Measurements from ENCODE around the gene ADAM8.

Gene ADAM8

DNA sequence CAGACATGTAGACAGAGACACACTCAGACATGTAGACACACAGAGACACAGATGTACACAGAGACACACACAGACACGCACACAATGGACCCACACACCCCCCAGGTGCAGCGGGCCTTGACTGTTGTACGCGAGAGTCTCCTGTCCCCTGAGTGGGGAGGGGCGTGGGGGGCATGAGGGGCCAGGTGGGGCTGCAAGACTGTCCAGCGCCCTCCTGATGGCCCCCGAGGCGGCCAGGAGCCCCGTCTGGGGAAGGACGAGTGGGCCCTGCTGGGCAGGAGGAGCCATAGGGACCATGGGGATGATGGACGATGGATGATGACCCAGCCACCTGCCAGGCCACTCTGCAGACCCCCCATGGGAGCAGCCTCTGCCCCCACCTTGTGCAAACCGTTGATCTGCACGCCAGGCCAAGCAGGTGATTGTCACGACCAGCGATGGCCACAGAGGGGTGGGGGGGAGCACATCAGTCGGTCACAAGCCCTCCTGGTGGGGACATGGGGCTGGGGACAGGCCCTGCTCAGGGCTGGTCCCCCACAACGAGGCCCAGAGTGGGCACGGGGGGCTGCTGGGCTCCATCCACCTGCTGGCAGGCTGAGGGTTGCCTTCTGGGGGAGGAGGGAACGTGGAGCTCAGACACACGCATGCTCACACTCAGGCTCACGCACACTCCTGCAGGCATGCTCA is 27.4 kb downstream of the ADAM8 start:
- Mint-ChIP-seq H3K27me3 (peaks cover 21 to 24% of the 10 kb centered on the region in 2 donors), H3K36me3 (no peaks in the 10 kb centered on the region), H3K27ac (no peak overlapping the region), H3K4me3 (no peak overlapping the region), H3K4me1 (peaks cover 4 to 7% of the 10 kb centered on the region in 2 donors), H3K9me3 (no peaks in the 10 kb centered on the region)
- no peak for DNase-seq
- ATAC-seq (replicated peaks) = peak in 1 of 2 donors; percentile 25

DNA sequence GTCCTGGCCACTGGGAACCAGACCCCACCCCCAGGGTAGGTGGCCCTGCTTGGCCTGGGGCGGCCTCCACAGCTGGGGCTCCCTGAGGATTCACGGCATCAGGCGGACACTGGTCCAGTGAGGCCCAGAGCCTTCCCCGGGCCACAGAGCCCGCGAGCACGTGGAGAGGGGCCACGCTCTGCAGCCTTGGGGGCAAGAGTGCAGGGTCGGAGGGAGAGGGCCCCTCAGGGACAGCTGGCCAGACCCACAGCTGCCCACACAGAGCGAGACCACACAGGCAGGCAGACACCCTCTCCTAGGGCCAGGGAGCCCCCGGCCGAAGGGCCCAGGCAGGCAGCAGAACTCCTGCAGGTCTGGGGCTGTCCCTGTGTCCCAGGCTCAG is 28.3 kb downstream of the ADAM8 start:
- H3K4me3 Mint-ChIP-seq = no peak overlapping the region
- DNase-seq (no peak), ATAC-seq (replicated peaks) (no peak)
- peaks cover 21 to 24% of the 10 kb centered on the region in 2 donors for H3K27me3 Mint-ChIP-seq
- H3K4me1 Mint-ChIP-seq = peaks cover 4 to 7% of the 10 kb centered on the region in 2 donors
- no peaks in the 10 kb centered on the region for H3K9me3 Mint-ChIP-seq
- no peaks in the 10 kb centered on the region for H3K36me3 Mint-ChIP-seq
- H3K27ac Mint-ChIP-seq = no peak overlapping the region

DNA sequence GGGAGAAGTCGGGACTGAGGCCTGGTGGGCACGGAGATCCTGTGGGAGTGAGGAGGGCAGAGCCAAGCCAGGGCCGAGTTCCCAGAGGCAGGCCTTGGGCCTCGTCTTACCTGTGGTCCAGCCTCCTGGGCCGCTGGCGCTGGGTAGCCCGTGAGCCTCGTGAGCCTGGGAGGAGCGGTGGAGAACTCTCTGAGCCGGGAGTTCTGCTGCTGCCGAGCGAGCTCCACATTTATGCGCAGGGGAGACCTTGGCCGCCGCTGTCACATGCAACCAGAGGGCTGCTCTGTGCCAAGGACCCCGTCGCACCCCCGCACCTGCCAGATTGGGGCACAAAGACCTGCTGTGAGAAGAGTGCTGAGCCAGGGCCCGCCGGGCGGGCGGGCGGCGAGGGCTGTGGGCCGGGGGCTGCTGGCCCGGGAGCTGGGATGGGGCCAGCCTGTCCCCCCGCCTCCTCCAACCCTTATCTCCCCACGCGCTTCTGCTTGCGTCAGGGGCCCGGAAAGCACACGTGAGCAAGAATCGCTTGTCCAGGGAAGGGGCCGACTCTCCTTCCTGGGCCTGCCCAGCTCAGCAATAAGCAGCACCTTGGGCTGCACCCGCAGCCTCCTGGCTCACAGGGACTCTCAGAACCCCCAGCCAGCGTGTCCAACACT is 28.9 kb downstream of the ADAM8 start:
- Mint-ChIP-seq H3K4me3 (no peak overlapping the region), H3K36me3 (no peaks in the 10 kb centered on the region), H3K27ac (no peak overlapping the region)

DNA sequence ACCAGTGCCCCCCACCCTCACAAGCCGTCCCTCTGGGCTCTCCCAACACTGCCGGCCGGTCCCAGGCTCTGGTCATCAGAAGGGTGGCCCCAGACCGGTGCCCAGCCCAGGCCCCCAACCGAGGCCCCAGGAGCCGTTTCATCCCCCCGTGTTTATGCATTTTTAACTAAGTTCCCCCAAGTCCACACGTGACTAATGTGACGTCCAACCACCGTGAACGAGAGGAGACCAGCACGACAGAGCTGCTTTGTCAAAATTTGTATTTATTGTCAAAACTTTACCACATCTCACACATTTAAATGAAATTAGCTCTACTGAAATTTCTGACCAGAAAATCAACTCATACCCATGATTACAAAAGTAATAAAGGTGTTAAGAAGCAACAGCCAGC is 30.4 kb downstream of the ADAM8 start:
- Mint-ChIP-seq H3K27me3 (peaks cover 22 to 25% of the 10 kb centered on the region in 2 donors), H3K4me1 (peaks cover 19 to 27% of the 10 kb centered on the region in 2 donors), H3K27ac (no peak overlapping the region), H3K36me3 (no peaks in the 10 kb centered on the region), H3K9me3 (no peaks in the 10 kb centered on the region), H3K4me3 (no peak overlapping the region)
- DNase-seq = no peak
- ATAC-seq (replicated peaks) = no peak

More for the DNA sequence above, 28.9 kb downstream of the ADAM8 start:
- Mint-ChIP-seq H3K27me3 (peaks cover 24 to 25% of the 10 kb centered on the region in 2 donors), H3K4me1 (peaks cover 8 to 12% of the 10 kb centered on the region in 2 donors), H3K9me3 (no peaks in the 10 kb centered on the region)
- no peak for DNase-seq
- no peak for ATAC-seq (replicated peaks)

DNA sequence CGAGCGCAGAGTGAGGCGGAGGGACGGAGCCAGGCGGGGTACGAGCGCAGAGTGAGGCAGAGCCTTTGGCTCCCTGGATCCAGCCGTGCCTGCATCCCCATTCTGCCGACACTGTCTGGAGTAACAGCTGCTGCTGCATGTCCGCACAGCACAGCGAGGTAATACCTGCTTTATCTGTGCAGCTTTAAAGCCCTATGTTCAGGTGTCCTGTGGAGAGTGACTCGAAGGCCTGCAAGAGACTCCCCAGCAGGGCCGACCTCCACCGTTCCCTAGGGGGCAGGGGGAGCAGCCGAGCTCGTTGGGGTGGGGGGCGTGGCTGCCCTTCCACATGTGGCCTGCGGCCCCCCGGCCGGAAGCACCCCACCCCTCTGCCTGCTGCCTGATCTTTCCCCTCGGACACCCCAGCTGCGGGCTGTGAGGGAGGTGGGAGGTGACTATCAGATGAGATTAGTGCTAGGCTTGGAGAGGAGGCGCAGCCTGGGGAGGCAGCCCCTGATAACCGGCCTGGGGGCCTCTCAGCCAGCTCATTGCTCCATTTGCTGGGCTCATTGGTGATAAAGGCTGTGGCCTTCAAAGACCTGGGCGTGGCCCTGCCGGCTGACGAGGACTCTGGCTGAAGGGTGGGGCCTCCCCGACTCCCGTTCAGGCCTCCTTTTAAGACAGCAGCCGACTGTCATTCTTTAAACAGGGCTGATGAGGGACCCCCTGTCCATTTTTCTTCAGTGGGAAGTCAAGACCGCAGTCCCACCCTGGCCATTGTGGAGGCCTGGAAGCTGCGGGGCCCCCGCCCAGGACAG is 31.0 kb downstream of the ADAM8 start:
- Mint-ChIP-seq H3K27me3 (peaks cover 19 to 25% of the 10 kb centered on the region in 2 donors), H3K36me3 (no peaks in the 10 kb centered on the region), H3K4me3 (no peak overlapping the region), H3K27ac (no peak overlapping the region), H3K4me1 (peaks cover 24 to 33% of the 10 kb centered on the region in 2 donors), H3K9me3 (no peaks in the 10 kb centered on the region)
- ATAC-seq (replicated peaks) (no peak), DNase-seq (no peak)

DNA sequence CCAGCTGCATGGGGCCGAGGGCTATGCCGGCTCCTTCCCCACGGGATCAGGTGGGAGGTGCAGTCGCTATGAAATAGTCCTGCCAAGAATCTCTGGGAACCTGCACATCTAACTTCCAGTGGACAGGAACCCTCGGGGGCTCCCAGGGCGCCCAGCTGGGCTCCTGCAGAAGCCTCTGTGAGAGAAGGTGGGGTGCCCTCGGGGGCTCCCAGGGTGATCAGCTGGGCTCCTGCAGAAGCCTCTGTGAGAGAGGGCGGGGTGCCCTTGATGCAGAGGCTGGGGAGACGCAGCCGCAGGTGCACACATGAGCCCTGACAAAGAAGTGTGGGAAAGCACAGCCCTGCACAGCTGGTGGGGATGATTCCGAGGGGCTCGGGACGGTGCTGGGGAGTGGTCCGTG is 33.1 kb downstream of the ADAM8 start:
- Mint-ChIP-seq H3K9me3 (no peaks in the 10 kb centered on the region), H3K36me3 (no peaks in the 10 kb centered on the region), H3K4me1 (peaks cover 26 to 50% of the 10 kb centered on the region in 2 donors), H3K4me3 (no peak overlapping the region), H3K27ac (peak overlapping the region; percentile 27), H3K27me3 (peaks cover 17 to 18% of the 10 kb centered on the region in 2 donors)
- no peak for DNase-seq
- ATAC-seq (replicated peaks) = no peak

DNA sequence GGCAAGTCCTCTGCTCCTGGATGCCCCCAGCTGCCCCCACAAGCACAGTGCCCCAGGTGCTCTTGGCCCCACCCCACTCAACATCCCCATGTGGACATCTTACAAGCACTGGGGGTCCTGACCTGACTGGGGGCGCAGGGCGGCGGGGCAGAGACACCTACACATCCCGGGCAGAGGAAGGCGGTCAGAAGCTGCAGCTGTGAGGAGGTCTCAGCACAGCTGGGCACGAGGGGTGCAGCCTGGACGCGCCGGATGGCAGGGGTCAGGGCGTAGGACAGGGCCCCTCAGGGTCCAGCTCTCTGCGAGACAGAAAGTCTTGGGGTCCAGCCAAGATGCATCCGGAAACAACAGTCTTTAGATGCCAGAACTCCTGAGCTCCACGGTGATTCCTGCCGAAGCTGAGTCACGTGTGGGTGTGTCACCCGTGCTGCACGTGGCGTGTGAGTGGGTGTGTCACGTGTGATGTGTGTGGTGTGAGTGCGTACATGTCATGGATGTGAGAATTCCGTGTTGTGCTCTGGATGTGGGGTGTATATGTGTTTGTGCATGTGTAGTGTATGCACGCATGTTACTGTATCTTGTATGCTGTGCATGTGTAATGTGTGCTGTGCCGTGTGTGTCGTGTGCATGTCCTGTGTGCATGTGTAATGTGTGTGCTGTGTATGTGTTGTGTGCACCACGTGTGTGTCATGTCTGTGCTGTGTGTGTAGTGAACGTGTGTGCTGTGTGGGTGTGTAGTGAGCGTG is 33.9 kb downstream of the ADAM8 start:
- no peak for ATAC-seq (replicated peaks)
- Mint-ChIP-seq H3K27ac (peak overlapping the region; percentile 70), H3K4me3 (peak overlapping the region; percentile 15 to 51), H3K36me3 (no peaks in the 10 kb centered on the region), H3K27me3 (peaks cover 22 to 25% of the 10 kb centered on the region in 2 donors), H3K9me3 (no peaks in the 10 kb centered on the region), H3K4me1 (peaks cover 26 to 50% of the 10 kb centered on the region in 2 donors)
- DNase-seq = no peak

DNA sequence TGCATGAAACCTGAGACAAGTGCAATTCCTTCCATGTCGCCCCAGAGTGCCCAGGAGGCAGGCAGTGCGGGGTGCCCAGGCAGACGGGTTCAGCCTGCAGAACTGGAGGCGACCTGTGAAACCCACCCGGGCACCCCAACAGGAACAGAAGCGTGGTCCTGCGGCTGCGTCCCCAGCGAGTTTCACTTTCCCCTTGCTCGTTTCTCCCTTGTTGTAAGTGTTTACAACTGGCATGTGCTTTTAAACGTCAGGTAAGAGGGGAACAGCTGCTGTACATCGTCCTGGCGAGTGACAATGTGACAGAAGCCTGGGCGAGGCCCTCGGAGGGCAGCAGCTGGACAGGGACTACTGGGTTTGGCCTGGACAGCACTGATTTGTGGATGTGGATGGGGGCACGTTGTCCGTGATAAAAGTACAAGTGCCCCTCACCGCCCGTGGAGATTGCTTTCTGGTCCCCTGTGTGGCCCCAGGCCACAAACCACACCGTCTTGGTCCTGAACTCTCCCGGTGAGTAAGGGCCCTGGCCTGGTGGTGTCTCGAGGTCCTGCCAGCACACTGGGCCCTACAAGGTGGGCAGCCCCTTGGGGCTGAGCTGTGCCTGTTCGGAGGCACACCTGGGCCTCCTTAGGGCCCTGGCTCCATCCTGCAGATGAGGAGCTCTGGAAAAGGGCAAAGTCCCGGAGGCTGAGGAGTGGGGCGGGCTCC is 35.0 kb downstream of the ADAM8 start:
- Mint-ChIP-seq H3K27ac (no peak overlapping the region), H3K4me3 (peak overlapping the region; percentile 65 to 86), H3K27me3 (peaks cover 21 to 26% of the 10 kb centered on the region in 2 donors), H3K9me3 (no peaks in the 10 kb centered on the region), H3K36me3 (no peaks in the 10 kb centered on the region), H3K4me1 (peaks cover 26 to 50% of the 10 kb centered on the region in 2 donors)
- ATAC-seq (replicated peaks) (peak; percentile 64 to 67), DNase-seq (no peak)

DNA sequence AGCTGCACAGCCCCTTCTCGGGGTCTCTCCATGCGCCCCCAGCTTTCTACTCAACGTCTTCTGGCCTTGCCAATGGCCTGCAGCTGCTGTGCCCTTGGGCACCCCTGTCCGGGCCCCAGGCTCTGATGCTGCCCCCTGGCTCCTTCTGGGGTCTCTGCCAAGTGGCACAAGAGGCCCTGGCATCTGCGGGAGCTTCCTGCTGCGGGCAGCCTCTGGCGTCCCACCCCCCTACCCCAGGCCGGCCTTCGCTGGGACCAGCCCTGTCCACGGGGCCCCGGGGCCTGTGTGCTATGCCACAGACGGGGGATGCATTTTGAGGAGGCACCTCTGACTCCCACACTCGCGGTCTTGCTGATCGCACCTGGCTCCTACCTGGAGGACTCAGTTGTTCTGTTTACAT is 36.7 kb downstream of the ADAM8 start:
- Mint-ChIP-seq H3K27me3 (peaks cover 27 to 35% of the 10 kb centered on the region in 2 donors), H3K4me3 (no peak overlapping the region), H3K36me3 (no peaks in the 10 kb centered on the region), H3K4me1 (peaks cover 31 to 61% of the 10 kb centered on the region in 2 donors), H3K9me3 (no peaks in the 10 kb centered on the region), H3K27ac (no peak overlapping the region)
- DNase-seq = no peak
- ATAC-seq (replicated peaks) = no peak

DNA sequence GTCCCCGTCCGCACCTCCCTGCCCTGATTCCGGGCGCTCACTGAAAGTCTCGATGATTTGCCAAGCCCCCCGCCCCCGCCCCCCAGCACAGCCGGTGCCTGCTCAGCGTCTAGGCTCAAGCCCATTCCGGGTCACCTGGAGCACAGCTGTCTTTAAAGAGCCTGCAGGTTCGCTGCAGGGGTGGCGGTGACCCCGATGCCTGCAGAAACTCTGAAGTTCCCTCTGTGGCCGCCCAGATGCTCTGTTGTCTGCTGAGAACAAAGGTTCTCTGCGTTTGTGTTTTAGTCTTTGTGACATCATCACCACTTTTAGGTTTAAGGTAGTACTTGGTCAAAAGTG is 38.2 kb downstream of the ADAM8 start:
- H3K27ac Mint-ChIP-seq = no peak overlapping the region
- H3K4me1 Mint-ChIP-seq = peaks cover 33 to 63% of the 10 kb centered on the region in 2 donors
- DNase-seq (no peak), ATAC-seq (replicated peaks) (no peak)
- H3K27me3 Mint-ChIP-seq = peaks cover 28 to 47% of the 10 kb centered on the region in 2 donors
- H3K4me3 Mint-ChIP-seq = peak overlapping the region in 1 of 2 donors; percentile 5
- H3K36me3 Mint-ChIP-seq = no peaks in the 10 kb centered on the region
- no peaks in the 10 kb centered on the region for H3K9me3 Mint-ChIP-seq

DNA sequence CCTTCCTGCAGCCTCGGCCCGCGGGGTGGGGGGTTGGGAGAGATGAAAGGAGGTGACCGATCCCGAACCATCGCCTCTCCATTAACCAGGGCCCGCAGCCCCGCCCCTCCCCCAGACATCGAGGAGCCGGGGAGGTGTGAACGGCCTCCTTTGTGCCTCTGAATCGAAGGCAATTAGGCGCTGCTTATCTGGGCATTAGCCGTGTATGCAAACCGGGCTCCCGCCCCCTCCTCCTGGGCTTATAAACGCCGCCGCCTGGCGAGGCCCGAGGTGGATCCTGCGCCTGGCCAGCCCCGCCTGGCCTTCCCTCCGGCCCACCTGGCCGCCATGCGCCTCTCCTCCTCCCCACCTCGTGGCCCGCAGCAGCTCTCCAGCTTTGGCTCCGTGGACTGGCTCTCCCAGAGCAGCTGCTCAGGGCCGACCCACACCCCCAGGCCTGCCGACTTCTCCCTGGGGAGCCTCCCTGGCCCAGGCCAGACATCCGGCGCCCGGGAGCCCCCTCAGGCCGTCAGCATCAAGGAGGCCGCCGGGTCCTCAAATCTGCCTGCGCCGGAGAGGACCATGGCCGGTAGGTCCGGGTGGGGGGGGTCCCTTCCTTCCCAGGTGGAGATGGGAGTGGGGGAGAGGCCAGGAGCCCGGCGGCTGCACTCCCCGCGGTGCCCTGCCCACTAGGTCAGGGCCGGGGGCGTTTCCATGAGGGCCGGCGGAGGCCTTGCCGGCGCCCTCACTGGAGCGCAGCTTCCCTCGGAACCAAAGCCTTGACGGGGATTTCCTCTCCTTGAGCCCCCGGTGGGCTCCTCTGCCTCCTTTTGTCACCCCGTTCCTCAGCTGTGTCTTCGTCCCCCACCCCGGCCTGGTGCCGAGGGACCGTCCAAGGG is 38.8 kb downstream of the ADAM8 start, which contains the start of gene VENTX:
Gene VENTX, plus strand, starts transcription at position 268 of the 878 bp plus-strand sequence. Its CDS starts 60 bp downstream, at position 328.
- no peaks in the 10 kb centered on the region for H3K36me3 Mint-ChIP-seq
- ATAC-seq (replicated peaks) (no peak), DNase-seq (no peak)
- peak within 1 kb of the TSS; percentile 57 to 70 for H3K4me3 Mint-ChIP-seq
- peaks cover 29 to 57% of the 10 kb centered on the region in 2 donors for H3K4me1 Mint-ChIP-seq
- peaks cover 25 to 48% of the 10 kb centered on the region in 2 donors for H3K27me3 Mint-ChIP-seq
- H3K27ac Mint-ChIP-seq = peak within 1 kb of the TSS; percentile 47
- H3K9me3 Mint-ChIP-seq = no peaks in the 10 kb centered on the region

DNA sequence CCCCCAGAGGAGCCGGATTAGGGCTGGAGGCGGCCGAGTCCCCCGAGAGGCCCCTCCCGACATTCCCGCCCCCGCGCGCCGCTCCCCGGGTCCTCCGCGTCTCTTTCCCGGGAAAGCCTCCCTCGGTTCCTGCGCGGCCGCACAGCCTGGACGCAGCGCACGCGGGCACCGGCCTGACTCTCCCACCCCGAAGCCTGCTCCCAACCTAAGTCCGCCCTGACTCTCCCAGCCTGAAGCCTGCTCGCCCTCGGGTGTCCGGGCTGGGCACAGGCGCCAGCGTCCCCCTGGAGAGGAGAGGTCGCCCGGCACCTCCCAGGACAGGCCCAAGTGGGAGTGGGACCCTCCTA is 39.5 kb downstream of the ADAM8 start:
- ATAC-seq (replicated peaks) (no peak), DNase-seq (no peak)
- no peaks in the 10 kb centered on the region for H3K9me3 Mint-ChIP-seq
- H3K4me1 Mint-ChIP-seq = peaks cover 25 to 52% of the 10 kb centered on the region in 2 donors
- peak overlapping the region; percentile 47 for H3K27ac Mint-ChIP-seq
- no peaks in the 10 kb centered on the region for H3K36me3 Mint-ChIP-seq
- H3K27me3 Mint-ChIP-seq = peaks cover 25 to 53% of the 10 kb centered on the region in 2 donors
- peak overlapping the region; percentile 57 to 70 for H3K4me3 Mint-ChIP-seq
